ENCODE results near the gene GNG7.

- TF ChIP-seq ARID4B (CRISPR knock-in tag; IDR thresholded peaks at IDR 0.05; ENCODE audit: borderline replicate concordance) (no peak), AFF4 (CRISPR knock-in tag; IDR thresholded peaks at IDR 0.05; ENCODE audit: borderline replicate concordance) (no peak), FOXJ3 (CRISPR knock-in tag; IDR thresholded peaks at IDR 0.05; ENCODE audit: borderline replicate concordance) (no peak)
Observed at GRCh38 chr19:2577722-2578335, 124.7 kb downstream of the GNG7 start.

All from WTC11 (cell line).